HL-60/S4 treated with phorbol 12-myristate 13-acetate at 8.2 ng/mL for 4 days and 3 days (cell line): ENCODE data around the gene DOCK3.
"Not testable (repeated sequence)": the region's sequence is repeated elsewhere in the genome, so short reads cannot be mapped to it uniquely, and the experiment has no call there.

Experiments
- in situ Hi-C: fragments of 300-500 bp; cut with MboI; formaldehyde crosslinking; loops from 2 replicates; pipeline ENCODE4 v1.15.0; 2022; ENCODE audit warnings: low sequenced_read_pairs

The DOCK3 gene

GRCh38 chr3:51353131-51353530, 678.4 kb downstream of the DOCK3 start:
- in situ Hi-C loops, result no loop called here

- in situ Hi-C loops, result no loop called here
Measured at GRCh38 chr3:51353691-51354090, 679.0 kb downstream of the DOCK3 start.

GRCh38 chr3:51354172-51354571, 679.4 kb downstream of the DOCK3 start:
- in situ Hi-C loops, result no loop called here

- in situ Hi-C loops, result no loop called here
Measured at GRCh38 chr3:51354731-51355615, 680.2 kb downstream of the DOCK3 start.

GRCh38 chr3:51355891-51356578, 681.3 kb downstream of the DOCK3 start:
- in situ Hi-C loops, result no loop called here

- in situ Hi-C loops, result no loop called here
Measured at GRCh38 chr3:51357856-51358255, 683.1 kb downstream of the DOCK3 start.

- in situ Hi-C loops, result no loop called here
Measured at GRCh38 chr3:51358981-51359380, 684.3 kb downstream of the DOCK3 start.

GRCh38 chr3:51360806-51361205, 686.1 kb downstream of the DOCK3 start:
- in situ Hi-C loops, result no loop called here

GRCh38 chr3:51361746-51362145, 687.0 kb downstream of the DOCK3 start:
- in situ Hi-C loops, result no loop called here

GRCh38 chr3:51362476-51362875, 687.7 kb downstream of the DOCK3 start:
- in situ Hi-C loops, result no loop called here

- in situ Hi-C loops, result not testable (repeated sequence)
Measured at GRCh38 chr3:51368276-51368675, 693.5 kb downstream of the DOCK3 start.

- in situ Hi-C loops, result no loop called here
Measured at GRCh38 chr3:51371943-51372557, 697.3 kb downstream of the DOCK3 start.

- in situ Hi-C loops, result no loop called here
Measured at GRCh38 chr3:51373658-51374421, 699.1 kb downstream of the DOCK3 start.

- in situ Hi-C loops, result no loop called here
Measured at GRCh38 chr3:51374456-51374855, 699.7 kb downstream of the DOCK3 start.

GRCh38 chr3:51375136-51375535, 700.4 kb downstream of the DOCK3 start:
- in situ Hi-C loops, result loop anchor here (25.0 kb wide), 1 partner anchor 763 kb away; the partner anchor contains the start of genes CISH and MAPKAPK3

GRCh38 chr3:51375571-51375970, 700.8 kb downstream of the DOCK3 start:
- in situ Hi-C loops, result loop anchor here (25.0 kb wide), 1 partner anchor 763 kb away; the partner anchor contains the start of genes CISH and MAPKAPK3

- in situ Hi-C loops, result loop anchor here (25.0 kb wide), 1 partner anchor 766 kb away; the partner anchor contains the start of genes CISH and MAPKAPK3
Measured at GRCh38 chr3:51378065-51378464, 703.3 kb downstream of the DOCK3 start.

- in situ Hi-C loops, result loop anchor here (25.0 kb wide), 1 partner anchor 766 kb away; the partner anchor contains the start of genes CISH and MAPKAPK3
Measured at GRCh38 chr3:51378726-51379125, 704.0 kb downstream of the DOCK3 start.

- in situ Hi-C loops, result loop anchor here (25.0 kb wide), 1 partner anchor 767 kb away; the partner anchor contains the start of genes CISH and MAPKAPK3
Measured at GRCh38 chr3:51379301-51379700, 704.6 kb downstream of the DOCK3 start.

- in situ Hi-C loops, result loop anchor here (25.0 kb wide), 1 partner anchor 768 kb away; the partner anchor contains the start of genes CISH and MAPKAPK3
Measured at GRCh38 chr3:51379746-51380455, 705.2 kb downstream of the DOCK3 start.
